Neural progenitor cell (in vitro differentiated cells): ENCODE data around the gene PTPN18. TPM values are rescaled to one million over a fixed set of nuclear protein-coding genes. Genes with fewer than 3 reads are reported as not detected.

Experiments
- DNase-seq: peaks from one replicate; pipeline ENCODE4 v3.0.0-alpha.2; 2016; ENCODE audit warnings: low spot score
- H2AFZ ChIP-seq: fragments of 200-600 bp; sonication (generic); replicated peaks from 2 replicates; pipeline ENCODE4 v1.6.1; 2016; ENCODE audit warnings: antibody characterized with exemption
- H3F3A ChIP-seq: fragments of 200-600 bp; sonication (generic); 2 replicates; pipeline ENCODE4 v1.6.1; 2016; ENCODE audit warnings: antibody characterized with exemption, low read depth
- H3K27ac ChIP-seq: fragments of 200-600 bp; sonication (generic); 2 replicates; pipeline ENCODE4 v1.5.1; 2016; ENCODE audit warnings: mild to moderate bottlenecking
- H3K27me3 ChIP-seq: fragments of 200-600 bp; sonication (generic); 2 replicates; pipeline ENCODE4 v1.6.1; 2016; ENCODE audit warnings: mild to moderate bottlenecking, moderate library complexity
- H3K36me3 ChIP-seq: fragments of 200-600 bp; sonication (generic); 2 replicates; pipeline ENCODE4 v1.5.1; 2016
- H3K4me1 ChIP-seq: fragments of 200-600 bp; sonication (generic); 2 replicates; pipeline ENCODE4 v1.6.1; 2016; ENCODE audit warnings: mixed run types
- H3K4me2 ChIP-seq: fragments of 200-600 bp; sonication (generic); 2 replicates; pipeline ENCODE4 v1.6.1; 2016
- H3K4me3 ChIP-seq: fragments of 200-600 bp; sonication (generic); 2 replicates; pipeline ENCODE4 v1.5.1; 2016
- H3K79me2 ChIP-seq: fragments of 200-600 bp; sonication (generic); 2 replicates; pipeline ENCODE4 v1.6.1; 2016; ENCODE audit warnings: low read depth
- H3K9ac ChIP-seq: fragments of 200-600 bp; sonication (generic); 2 replicates; pipeline ENCODE4 v1.6.1; 2016
- H3K9me3 ChIP-seq: fragments of 200-600 bp; sonication (generic); 2 replicates; pipeline ENCODE4 v1.5.1; 2016; ENCODE audit warnings: low read depth
- H4K20me1 ChIP-seq: fragments of 200-600 bp; sonication (generic); 2 replicates; pipeline ENCODE4 v1.6.1; 2016; ENCODE audit warnings: low read depth
- H3K27ac Mint-ChIP-seq: 3 replicates; pipeline ENCODE4 v1.8.0; 2021; ENCODE audit warnings: mixed read lengths
- H3K27me3 Mint-ChIP-seq: 2 replicates; pipeline ENCODE4 v1.8.0; 2022; ENCODE audit warnings: low read depth, mild to moderate bottlenecking, inconsistent platforms, moderate library complexity, mixed read lengths; ENCODE audit not compliant: insufficient read depth
- H3K36me3 Mint-ChIP-seq: 3 replicates; pipeline ENCODE4 v1.8.0; 2021; ENCODE audit warnings: mixed read lengths
- H3K4me1 Mint-ChIP-seq: 3 replicates; pipeline ENCODE4 v1.8.0; 2021; ENCODE audit warnings: mixed read lengths
- H3K4me3 Mint-ChIP-seq: 3 replicates; pipeline ENCODE4 v1.8.0; 2021; ENCODE audit warnings: mild to moderate bottlenecking, moderate library complexity, mixed read lengths
- H3K9me3 Mint-ChIP-seq: 3 replicates; pipeline ENCODE4 v1.8.0; 2020; ENCODE audit warnings: mixed read lengths
- EZH2 ChIP-seq: fragments of 200-600 bp; sonication (generic); IDR thresholded peaks from 2 replicates; pipeline ENCODE4 v1.6.1; 2017; ENCODE audit warnings: antibody characterized with exemption, mild to moderate bottlenecking, moderate library complexity
- EZH2phosphoT487 ChIP-seq: fragments of 200-600 bp; sonication (generic); IDR thresholded peaks from 2 replicates; pipeline ENCODE4 v1.6.1; 2017; ENCODE audit warnings: antibody characterized with exemption
- total RNA-seq: library from RNA; depleted of rRNA; stranded (reverse); fragments of >200 nt; gene quantifications from 2 replicates; pipeline ENCODE4 v1.2.3, GENCODE V29; 2015; ENCODE audit warnings: low replicate concordance
- TF ChIP-seq, protein P1 (sequence below): fragments of 200-600 bp; sonication (generic); IDR thresholded peaks from 2 replicates; pipeline ENCODE4 v1.5.1; 2017; ENCODE audit warnings: antibody characterized with exemption, mild to moderate bottlenecking

Gene PTPN18
- total RNA-seq, 1 donor from 2014 or later = 4.0 TPM

DNA sequence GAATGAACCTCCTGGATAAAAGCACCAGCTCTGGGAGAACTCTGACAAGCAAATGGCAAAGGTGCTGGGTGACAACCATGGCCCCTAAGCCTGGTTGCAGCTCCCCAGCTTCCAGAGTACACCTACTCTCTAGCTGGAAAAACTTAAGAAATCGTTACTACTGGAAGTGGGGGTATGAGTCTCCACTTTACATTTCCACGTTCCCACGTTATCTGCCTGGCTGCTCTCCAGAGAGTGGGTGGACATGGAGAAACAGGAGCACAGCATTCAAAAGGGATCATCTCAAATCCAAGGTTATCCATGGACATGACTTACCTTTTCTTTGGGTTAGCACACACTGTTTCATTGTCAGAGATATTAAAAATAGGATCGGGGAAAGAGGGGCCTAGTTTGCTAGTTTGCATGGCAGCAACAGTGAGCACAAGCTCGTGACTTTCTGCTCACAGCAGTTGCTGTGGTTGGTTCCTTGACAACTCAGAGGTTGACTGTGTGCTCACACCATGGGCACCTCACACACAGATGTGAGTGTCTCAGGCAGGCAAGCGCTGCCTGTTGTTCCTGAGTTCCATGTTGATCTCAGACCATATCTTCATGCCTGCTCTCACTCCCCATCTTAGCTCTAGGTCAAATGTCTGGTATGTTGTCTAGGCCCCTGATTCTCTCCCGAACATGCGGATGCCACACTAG is 32.5 kb downstream of the PTPN18 start:
- H3K9ac ChIP-seq = no peak overlapping the region
- no peaks in the 10 kb centered on the region for H3F3A ChIP-seq
- Mint-ChIP-seq H3K36me3 (no peaks in the 10 kb centered on the region), H3K4me1 (peaks cover 31% of the 10 kb centered on the region), H3K4me3 (no peak overlapping the region), H3K9me3 (no peaks in the 10 kb centered on the region), H3K27ac (no peak overlapping the region), H3K27me3 (peaks cover 5% of the 10 kb centered on the region)
- H3K79me2 ChIP-seq = no peaks in the 10 kb centered on the region
- H3K4me1 ChIP-seq = peaks cover 11% of the 10 kb centered on the region
- H3K27ac ChIP-seq = no peak overlapping the region
- no peak for DNase-seq
- H2AFZ ChIP-seq = no peak overlapping the region
- H3K9me3 ChIP-seq = no peaks in the 10 kb centered on the region
- H4K20me1 ChIP-seq = no peaks in the 10 kb centered on the region
- peaks cover 18% of the 10 kb centered on the region for H3K27me3 ChIP-seq
- no peak overlapping the region for H3K4me3 ChIP-seq
- H3K4me2 ChIP-seq = peak overlapping the region; percentile 45
- no peaks in the 10 kb centered on the region for H3K36me3 ChIP-seq
- TF ChIP-seq EZH2phosphoT487 = no peak
- TF ChIP-seq, protein P1, sequence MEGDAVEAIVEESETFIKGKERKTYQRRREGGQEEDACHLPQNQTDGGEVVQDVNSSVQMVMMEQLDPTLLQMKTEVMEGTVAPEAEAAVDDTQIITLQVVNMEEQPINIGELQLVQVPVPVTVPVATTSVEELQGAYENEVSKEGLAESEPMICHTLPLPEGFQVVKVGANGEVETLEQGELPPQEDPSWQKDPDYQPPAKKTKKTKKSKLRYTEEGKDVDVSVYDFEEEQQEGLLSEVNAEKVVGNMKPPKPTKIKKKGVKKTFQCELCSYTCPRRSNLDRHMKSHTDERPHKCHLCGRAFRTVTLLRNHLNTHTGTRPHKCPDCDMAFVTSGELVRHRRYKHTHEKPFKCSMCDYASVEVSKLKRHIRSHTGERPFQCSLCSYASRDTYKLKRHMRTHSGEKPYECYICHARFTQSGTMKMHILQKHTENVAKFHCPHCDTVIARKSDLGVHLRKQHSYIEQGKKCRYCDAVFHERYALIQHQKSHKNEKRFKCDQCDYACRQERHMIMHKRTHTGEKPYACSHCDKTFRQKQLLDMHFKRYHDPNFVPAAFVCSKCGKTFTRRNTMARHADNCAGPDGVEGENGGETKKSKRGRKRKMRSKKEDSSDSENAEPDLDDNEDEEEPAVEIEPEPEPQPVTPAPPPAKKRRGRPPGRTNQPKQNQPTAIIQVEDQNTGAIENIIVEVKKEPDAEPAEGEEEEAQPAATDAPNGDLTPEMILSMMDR = no peak
- TF ChIP-seq EZH2 = no peak

GRCh38 chr2:130389358-130389757 is 33.5 kb downstream of the PTPN18 start:
- no peak overlapping the region for H3K27ac Mint-ChIP-seq
- H3K27ac ChIP-seq = no peak overlapping the region
- H3K36me3 ChIP-seq = no peaks in the 10 kb centered on the region
- no peak overlapping the region for H3K4me2 ChIP-seq
- H3K9ac ChIP-seq = no peak overlapping the region
- H3K27me3 ChIP-seq = peaks cover 18% of the 10 kb centered on the region
- H3K4me1 Mint-ChIP-seq = peaks cover 34% of the 10 kb centered on the region
- no peaks in the 10 kb centered on the region for H3K9me3 ChIP-seq
- no peak overlapping the region for H3K4me3 Mint-ChIP-seq
- DNase-seq = no peak
- H3K4me3 ChIP-seq = no peak overlapping the region
- H2AFZ ChIP-seq = no peak overlapping the region
- peaks cover 11% of the 10 kb centered on the region for H3K4me1 ChIP-seq
- no peaks in the 10 kb centered on the region for H4K20me1 ChIP-seq
- no peaks in the 10 kb centered on the region for H3K9me3 Mint-ChIP-seq
- H3K36me3 Mint-ChIP-seq = no peaks in the 10 kb centered on the region
- no peaks in the 10 kb centered on the region for H3F3A ChIP-seq
- H3K27me3 Mint-ChIP-seq = peaks cover 5% of the 10 kb centered on the region
- H3K79me2 ChIP-seq = no peaks in the 10 kb centered on the region
- TF ChIP-seq EZH2 = no peak

DNA sequence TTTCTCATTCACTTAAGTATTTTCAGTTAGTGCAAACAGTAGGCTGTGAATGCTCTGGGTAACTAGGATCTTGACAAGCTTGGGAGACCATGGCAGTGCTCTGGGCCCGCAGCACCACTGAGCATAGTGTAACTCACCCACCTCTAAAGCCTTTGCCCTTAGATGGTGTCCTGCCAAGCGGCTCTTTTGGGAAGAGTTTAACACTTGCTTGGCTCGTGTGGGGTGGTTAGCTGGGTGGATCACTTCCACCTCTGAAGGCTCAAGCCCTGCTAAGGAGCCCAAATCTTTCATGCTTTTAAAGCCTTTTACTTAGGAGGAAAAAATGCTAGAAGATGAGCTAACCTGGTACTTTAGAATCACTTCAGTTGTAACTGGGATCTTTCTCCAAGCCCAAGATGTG is 33.9 kb downstream of the PTPN18 start:
- Histone ChIP-seq H3K9me3 (no peaks in the 10 kb centered on the region), H3K9ac (no peak overlapping the region), H3K27ac (no peak overlapping the region), H2AFZ (no peak overlapping the region), H3F3A (no peaks in the 10 kb centered on the region), H3K79me2 (no peaks in the 10 kb centered on the region), H3K4me1 (peaks cover 11% of the 10 kb centered on the region), H4K20me1 (no peaks in the 10 kb centered on the region), H3K36me3 (no peaks in the 10 kb centered on the region), H3K4me3 (no peak overlapping the region), H3K27me3 (peaks cover 18% of the 10 kb centered on the region), H3K4me2 (no peak overlapping the region)
- H3K27ac Mint-ChIP-seq = no peak overlapping the region
- H3K9me3 Mint-ChIP-seq = no peaks in the 10 kb centered on the region
- H3K4me3 Mint-ChIP-seq = no peak overlapping the region
- DNase-seq = no peak
- TF ChIP-seq, protein P1 = no peak
- no peak for TF ChIP-seq EZH2phosphoT487
- no peak for TF ChIP-seq EZH2
- peaks cover 5% of the 10 kb centered on the region for H3K27me3 Mint-ChIP-seq
- peaks cover 34% of the 10 kb centered on the region for H3K4me1 Mint-ChIP-seq
- no peaks in the 10 kb centered on the region for H3K36me3 Mint-ChIP-seq

DNA sequence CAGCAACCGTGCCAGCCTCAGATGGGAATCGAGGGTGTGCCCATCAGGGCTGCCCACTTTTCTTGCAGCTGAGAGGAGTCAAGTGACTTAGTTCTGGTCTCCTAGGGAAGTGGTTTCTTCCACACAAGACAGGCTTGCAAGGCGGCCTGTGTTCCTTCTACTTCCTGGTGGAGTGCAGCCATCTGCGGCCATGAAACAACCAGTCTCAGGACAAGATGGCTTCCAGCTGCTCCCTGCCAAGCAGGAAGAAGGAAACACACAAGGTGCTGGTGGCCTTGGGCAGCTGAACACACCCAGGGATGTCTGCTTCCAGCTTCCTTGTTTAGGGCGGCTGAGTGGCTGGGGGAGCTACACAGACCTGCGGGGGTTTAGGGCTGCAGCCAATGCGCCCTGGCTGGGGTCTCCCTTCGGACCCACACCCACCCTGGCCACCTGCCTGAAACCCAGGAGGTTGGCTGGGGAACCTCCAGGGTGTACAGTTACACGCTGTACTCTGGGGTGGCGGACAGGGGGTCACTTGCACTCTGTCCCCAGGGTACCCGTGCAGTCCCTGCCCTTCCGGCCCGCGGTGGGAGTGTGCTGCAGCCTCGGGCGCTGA is 34.7 kb downstream of the PTPN18 start:
- Histone ChIP-seq H3K36me3 (no peaks in the 10 kb centered on the region), H3K79me2 (no peaks in the 10 kb centered on the region), H3K9me3 (no peaks in the 10 kb centered on the region), H3F3A (no peaks in the 10 kb centered on the region), H3K27me3 (peaks cover 18% of the 10 kb centered on the region), H3K4me3 (peak overlapping the region; percentile 75), H3K9ac (no peak overlapping the region), H3K4me1 (peaks cover 11% of the 10 kb centered on the region), H2AFZ (no peak overlapping the region), H3K27ac (no peak overlapping the region), H4K20me1 (no peaks in the 10 kb centered on the region), H3K4me2 (peak overlapping the region; percentile 84)
- Mint-ChIP-seq H3K36me3 (no peaks in the 10 kb centered on the region), H3K27ac (no peak overlapping the region), H3K9me3 (no peaks in the 10 kb centered on the region), H3K4me3 (peak overlapping the region; percentile 86), H3K4me1 (peaks cover 34% of the 10 kb centered on the region), H3K27me3 (peaks cover 5% of the 10 kb centered on the region)
- DNase-seq = no peak
- TF ChIP-seq, protein P1 = no peak
- TF ChIP-seq EZH2phosphoT487 (no peak), EZH2 (no peak)
